ENCODE data around the gene TSPAN15.

Gene TSPAN15

DNA sequence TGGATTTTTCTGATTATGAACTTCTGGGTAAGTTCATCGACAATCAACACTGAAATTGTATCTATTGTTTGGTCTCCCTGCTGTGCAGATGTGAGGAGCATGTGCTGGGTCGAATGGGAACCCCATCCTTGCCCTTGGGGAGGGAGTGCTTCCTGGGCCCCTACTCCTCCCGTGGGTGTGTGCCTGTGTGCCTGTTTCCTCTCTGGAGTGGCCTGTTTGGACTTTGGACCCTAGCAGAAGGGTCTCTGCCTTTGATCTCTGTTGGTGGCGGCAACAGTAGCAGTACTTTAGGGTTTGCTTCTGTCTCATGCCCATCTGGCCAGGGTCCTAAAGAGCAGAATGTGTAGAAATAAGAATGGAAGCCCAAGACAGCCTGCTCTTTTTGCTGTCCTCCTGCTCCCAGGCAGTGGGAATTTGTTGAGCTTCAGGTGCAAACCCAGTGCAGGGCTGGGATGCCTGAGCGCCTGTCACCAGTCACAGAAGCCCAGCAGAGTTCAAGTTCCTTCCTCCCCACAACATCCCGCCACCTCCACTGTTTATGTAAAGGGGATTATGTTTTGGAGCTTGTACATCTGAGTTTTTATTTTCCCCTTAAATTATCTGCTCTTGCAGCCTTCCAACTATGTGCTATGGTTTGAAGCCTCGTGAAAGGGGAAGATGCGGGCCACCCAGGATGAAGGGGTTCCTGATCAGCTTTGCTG is 33.1 kb upstream of the TSPAN15 start:
- no peak for DNase-seq

DNA sequence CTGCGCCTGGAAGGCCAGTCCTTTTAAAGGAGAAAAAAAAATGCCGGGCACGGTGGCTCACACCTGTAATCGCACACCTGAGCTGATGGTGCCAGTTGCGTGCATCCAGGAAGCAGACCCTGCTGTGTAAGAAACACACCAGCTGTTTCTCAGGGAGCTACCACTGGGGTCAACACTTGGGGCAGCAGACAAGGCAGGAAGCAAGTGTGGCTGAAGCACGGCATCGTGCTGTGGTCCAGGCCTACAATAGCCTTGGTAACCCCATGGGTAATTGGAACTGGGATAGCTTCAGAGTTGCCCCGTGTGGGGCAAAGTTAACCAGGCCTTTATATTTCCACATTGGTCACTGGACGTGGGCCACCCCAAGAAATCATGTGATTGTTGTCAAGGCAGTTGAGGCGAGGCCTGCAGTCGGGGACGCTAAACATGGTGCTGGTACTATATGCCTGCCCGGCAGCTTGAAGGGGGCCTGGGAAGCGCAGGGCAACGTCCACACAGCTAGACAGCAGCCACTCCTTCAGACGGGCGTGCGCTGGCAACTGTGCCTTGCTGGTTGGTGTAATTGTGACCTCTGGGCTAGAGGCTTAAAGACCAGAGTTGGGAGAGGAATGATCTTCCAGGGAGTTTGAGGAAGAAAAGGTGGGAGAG is 32.0 kb upstream of the TSPAN15 start:
- no peak for DNase-seq

DNA sequence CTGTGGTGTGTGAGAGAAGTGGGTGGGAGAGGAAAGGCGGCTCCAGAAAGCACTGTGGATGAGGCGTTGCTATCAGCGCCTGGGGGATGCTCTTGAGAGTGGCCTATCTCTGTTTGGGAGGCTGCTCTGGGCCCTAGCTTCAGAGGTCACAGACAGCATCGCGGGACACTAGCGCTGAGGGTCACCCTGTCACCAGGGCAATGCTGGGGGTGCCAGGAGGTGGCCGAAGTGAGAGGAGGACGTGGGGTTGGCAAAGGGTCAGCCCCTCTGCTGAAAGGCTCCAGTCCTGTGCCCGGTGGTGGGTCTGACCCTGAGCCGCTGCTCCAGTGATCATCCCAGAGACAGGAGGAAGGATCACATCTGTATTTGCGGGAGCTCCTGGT is 31.5 kb upstream of the TSPAN15 start:
- no peak for DNase-seq

DNA sequence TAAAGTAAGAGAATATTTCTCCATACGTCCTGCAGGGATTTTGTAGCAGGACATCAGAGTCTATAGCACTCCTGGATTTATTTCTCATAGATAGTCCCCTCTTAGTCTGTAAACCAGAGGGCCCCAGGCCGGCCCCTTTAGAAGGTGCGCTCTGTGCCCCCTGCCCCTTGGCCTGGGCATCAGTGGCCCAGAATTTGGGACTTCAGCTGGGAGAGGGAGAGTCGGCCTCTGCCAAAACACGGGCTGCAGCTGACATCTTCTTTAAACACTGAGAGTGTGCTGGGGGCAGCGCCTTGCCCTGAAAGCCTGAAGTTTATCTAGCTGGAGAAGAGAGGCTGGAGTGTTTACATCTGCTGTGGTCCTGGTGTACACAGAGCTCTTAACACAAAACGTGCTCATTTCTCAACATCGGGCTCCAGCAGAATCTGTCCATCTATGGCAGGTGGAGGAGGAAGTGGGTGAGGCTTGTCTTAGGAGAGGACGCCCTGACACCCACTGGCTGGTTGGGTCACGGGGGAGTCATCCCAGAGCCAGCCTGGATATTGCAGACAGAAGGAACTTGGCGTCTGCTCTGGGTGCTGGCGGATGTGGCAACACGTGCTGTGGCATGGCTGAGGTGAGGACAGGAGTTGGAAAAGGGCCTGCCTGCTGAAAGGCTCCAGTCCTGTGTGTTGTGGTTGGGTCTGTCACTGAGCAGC is 29.5 kb upstream of the TSPAN15 start:
- no peak for DNase-seq

DNA sequence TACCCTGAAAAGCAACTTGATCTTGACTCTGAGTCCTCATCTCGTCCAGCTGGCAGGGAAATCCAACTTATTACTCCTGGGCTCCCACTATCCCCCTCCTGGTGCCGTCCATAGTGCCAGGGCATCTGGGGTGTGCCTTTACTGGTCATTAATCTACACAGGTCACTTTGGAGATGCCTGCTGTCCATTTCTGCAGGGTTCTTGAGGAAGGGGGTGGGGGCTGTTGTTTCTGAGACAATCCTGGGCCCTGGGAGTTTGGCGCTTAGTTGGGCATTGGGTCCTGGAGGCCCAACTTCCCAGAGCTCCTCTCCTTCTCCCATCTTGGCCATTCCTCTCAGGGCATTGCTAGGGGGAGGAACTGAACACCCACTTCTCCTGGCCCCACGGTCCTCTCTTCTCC is 28.6 kb upstream of the TSPAN15 start:
- DNase-seq: no peak

DNA sequence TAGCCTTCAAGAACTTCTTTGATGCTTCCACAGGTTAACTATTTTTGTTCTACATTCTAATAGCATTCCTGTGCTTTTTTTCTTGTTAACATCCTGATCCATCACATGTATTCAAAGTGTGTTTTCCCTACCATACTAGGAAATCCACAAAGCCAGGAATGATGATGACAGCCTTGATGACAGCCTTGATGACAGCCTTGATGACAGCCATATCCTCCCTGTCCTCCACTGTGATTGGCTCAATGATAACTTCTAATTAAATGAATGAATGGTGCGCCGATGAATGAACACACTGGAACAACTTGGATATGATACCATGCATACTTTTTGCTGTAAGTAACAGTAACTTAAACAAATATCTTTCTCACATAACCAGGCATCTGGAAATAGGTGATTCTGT is 26.2 kb upstream of the TSPAN15 start:
- no peak for DNase-seq

DNA sequence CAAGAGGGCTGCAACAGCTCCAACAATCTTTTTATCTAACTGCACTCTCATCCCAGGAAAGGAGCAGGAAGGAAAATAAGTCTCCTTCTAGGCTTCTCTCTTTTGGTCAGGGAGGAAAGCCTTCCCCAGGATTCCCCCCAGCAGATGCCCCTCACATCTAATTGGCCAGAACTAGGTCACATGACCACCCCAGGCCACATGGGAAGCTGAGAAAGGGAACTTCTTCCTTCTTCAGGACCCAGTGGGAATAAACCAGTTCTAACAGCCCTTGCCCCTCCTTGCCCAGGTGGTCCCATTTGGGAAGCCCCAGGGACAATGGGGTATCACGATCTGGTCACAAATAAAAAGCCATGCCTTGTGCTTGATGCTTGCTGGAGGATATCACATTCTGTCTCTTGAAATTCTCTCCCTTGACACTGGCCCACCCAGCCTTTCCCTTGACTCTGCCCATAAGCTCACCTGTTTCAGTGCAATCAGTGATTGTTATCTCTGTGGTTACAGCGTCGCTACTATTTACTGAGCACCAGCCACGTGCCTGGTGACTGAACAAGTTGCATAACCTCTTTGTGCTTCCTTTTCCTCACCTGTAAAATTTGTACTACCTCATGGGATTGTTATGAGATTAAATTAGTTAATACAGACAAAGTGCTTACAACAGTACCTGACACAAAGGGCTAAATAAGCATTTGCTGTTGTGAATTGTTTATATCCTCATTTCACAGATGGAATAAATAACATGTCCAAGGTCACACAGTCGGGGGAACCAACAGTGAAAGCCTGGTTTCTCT is 25.6 kb upstream of the TSPAN15 start:
- no peak for DNase-seq

DNA sequence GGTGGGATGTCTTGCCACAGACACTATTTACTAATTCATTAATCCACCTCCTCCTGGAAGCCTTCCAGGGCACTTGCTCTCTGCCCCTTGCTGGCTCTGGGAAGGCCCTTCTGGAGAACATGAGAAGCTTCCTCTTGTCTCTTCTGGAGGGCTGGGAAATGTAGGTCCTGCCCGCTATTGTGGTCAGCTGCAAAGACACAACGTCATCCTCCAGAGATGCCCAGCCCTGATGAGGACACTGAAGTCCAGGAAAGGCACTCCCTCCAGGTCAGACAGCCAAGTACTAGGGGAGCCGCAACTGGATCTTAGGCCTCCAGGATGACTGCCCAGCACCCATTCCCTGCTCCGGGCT is 24.9 kb upstream of the TSPAN15 start:
- no peak for DNase-seq

DNA sequence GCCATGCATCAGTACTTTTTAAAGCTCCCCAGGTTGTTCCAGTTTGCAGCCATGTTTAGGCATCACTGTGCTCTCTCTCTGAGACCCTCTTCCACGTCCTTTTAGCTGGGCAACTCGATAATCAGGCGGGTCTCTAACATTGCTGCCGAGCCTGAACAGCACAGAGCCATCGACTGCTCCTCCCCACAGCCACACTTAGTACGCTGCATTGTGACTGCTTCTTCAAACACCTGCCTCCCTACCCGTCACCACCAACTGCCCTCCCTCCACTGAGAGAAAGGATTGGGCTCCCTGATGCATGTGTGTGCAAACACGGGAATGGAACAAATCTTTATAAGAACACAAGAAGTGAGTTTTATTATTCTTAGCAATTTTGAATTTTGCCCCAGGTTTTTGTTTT is 23.1 kb upstream of the TSPAN15 start:
- DNase-seq: no peak

DNA sequence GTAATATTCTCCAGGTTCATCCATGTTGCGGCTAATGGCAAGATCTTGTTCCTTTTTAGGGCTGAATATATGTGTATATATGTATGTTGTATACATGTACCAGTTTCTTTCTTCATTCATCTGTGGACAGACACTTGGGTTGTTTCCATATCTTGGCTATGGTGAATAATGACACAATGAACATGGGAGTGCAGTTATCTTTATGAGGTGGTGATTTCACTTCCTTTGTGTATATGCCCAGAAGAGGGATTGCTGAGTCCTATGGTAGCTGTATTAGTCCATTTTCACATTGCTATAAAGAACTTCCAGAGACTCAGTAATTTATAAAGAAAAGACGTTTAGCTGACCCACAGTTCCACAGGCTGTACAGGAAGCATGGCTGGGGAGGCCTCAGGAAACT is 17.1 kb upstream of the TSPAN15 start:
- no peak for DNase-seq

DNA sequence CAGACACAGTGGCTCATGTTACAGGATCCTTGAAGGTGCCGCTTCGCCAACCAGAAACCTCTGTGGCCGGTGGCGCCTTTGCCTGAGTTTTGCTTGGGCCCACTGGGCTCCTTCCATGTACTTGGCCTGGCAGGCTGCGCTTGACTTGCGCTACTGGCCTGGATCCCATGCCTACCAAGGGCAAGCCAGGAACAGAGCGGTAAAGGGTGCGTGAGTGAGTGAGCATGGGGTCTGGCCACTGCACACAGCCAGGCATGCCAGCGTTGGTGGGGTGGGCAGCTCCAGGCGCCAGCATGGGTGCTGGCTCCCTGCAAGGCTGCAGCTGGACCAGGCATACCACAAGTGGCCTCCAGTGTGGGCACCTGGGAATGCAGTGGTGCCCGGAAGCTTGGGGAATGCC is 16.3 kb upstream of the TSPAN15 start:
- DNase-seq: no peak

DNA sequence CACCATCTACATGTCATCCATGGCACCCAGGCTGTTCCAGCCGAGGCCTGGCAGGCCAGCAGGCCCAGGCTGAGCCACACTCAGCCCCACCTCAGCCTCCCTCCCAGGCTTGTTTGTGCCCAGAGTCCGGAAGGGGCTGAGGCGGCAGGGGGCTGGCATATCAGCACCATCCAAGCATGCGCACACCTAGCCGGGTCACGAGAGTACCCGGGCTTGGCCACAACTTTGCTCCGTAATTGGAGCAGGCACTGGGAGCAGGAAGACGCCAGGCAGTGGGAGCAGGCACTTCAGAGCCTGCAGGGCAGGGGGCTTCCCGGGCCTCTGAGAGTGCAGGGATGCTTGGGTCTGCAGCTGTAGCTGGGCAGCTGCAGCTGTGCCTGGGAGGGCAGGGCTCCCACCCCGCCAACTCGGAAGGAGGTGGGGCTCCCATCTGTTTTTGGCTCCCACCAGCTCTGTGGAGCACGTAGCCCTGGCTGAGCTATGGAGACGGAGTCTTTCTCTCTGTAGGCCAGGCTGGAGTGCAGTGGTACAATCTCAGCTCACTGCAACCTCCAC is 15.2 kb upstream of the TSPAN15 start:
- DNase-seq: no peak

DNA sequence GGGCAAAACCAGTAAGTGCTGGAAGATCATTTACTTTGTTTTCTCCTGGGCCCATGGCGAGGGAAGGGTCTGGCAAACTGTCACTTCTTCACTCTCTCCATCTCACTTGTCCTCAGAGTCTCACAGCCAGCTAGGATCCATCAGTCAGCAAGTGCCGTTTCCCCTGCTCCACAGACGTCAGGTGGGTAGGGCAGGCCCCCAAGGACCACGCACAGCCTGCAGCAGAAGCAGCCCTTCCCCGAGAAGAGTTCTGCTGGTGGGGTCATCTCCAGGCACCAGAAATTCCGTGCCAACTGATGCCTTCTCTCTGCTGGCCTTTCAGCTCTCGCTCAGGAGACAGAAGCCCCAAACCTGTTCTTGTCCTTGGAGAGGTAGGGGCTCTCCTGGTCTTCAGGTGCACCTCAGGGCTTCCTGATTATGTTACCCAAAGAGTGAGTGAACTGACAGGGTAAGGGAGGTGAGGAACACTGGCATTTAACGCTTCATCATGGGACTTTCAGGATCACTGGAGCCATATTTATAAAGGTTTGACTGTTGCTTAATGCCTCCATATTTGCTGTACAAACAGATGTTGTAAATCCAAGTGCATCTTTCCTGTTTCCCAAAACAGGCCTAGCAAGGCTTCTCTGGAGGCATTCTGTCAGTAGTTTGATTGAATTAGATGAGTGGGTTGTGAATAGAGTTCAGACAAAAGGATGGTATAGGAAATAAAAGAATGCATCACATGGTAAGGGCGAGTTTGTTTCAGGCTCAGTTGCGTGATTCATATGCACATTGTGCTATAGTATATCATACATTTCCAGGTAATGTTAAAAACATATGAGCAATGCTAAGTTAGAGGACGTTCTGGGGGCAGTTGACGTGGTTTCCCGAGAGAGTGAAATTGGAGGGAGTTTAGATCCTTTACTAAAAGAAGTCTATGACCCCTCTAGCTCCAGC is 13.7 kb upstream of the TSPAN15 start:
- no peak for DNase-seq

DNA sequence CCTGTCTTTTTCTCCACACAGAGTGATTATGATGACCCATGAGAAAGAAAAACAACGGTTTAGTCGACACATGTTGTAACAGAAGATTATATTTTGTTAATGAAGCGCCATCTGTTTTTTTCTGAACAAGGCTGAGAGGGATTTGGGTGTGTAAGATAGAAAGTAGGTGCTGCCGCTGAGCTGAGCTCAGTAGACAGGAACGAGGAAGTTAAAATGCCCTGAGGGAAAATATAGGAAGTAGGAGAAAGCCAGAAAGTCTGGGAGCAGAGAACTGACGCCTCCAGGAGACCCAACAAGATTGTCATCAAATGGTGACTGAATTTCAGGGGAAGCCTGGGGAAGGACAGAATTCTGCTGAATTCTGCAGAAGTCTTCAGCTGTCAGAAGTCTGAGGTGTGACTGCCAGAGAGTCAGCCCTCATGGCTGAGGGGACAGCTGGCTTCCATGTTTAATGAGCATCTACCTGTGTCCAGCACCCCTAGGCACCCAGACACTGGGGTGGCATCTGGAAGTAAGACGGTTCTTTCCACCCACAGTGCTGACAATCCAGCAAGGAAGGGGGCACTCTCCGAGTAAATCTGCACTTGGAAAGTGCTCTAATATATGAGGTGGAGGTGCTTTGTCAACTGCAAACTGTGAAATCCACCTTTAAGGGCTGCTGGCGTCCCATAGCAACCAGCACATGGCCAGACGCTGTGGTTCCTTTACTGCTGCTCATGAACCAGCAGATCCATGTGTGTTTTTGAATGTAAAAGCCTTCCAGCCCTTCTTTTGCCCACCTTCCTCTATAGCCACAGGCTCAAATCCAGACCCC is 12.5 kb upstream of the TSPAN15 start:
- DNase-seq: peak; percentile 77

DNA sequence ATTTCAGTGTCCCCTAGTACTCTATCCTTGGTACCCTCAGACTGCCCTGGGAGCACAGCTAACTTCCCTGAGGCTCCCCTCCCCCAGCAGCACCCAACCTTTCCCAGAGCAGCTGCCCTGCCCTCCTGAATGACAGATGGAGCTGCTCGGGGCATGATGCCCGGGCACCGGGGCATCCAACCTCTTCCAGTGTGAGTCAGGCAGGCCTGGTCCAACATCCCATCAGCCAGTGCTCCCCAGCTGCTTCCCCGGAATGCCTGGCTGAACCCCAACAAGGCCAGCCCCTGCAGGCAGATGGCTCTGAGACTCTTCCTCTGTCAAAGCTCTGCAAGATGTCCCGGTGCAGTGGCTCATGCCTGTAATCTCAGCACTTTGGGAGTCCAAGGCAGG is 11.9 kb upstream of the TSPAN15 start:
- DNase-seq: peak; percentile 85

DNA sequence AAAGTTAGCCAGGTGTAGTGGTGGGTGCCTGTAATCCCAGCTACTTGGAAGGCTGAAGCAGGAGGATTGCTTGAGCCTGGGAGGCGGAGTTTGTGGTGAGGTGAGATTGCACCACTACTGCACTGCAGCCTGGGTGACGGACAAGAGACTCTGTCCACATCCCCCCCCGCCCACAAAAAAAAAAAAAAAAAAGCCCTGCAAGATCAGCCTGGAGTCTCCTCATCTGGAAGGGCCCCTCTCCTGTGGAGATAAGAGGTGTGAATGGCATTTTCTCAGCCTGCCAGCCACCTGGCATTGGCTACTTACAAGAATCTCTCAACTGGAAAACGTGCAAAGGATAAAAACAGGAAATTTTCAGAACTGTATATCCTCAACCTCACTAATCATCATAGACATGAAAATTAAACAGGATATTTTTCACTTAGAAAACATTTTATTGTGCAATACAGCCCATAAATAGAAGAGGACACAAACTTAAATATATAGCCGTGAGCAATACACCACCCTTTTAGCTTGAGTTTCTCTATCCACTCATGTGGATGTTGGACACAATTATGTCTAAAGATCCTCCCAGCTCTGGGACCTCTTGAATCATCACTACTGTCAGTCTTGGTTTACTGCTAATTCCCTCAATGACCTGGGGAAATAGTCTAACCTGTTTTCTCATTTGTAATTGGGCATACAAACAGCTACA is 11.3 kb upstream of the TSPAN15 start:
- DNase-seq: no peak

DNA sequence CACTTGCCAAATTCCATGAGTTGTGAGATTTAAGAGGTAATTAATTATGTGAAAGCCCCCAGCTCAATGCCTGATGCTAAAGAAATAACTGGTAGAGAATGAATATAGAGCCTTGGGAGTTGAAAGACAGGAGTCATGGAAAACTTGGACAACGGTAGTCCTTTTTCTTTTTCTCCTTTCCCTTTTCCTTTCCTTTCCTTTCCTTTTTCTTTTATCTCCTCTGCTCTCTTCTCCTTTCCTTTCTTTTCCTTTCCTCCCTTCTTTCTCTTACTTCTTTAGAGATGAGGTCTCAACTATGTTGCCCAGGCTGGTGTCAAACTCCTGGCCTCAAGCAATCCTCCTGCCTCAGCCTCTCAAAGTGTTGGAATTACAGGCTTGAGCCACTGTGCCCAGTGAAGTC is 7.9 kb upstream of the TSPAN15 start:
- DNase-seq: no peak

DNA sequence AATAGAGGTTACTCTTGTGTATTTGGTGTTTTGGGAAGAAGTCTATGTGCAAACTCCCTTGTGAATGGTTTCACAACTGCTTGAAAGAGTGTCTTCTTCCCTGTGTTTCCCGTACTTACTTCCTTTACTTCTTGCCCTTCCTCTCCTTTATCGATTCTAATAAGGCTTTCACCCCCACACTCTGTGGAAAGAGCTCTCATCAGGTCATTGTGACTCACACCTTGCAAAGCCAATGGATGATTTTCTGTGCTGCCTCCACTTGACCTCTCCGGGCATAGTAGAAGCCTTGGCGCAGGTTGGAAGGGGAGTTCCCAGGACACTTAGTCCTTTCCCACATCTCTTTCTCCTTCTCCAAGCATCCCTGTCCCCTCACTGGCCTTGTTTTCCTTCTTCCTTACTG is 6.2 kb upstream of the TSPAN15 start:
- no peak for DNase-seq

DNA sequence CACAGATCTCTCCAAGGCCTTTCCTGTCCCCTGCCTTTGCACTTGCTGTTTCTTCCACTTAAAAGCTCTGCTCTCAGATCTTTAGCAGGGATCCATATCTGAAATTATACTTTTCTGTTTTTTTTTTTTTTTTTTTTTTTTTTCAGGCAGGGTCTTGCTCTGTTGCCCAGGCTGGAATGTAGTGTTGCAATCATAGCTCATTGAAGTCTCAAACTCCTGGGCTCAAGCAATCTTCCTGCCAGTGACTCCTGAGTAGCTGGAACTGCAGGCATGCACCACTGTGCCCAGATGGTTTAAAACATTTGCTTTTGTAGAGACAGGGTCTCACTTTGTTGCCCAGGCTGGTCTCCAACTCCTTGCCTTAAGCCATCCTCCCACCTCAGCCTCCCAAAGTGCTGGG is 5.0 kb upstream of the TSPAN15 start:
- no peak for DNase-seq

DNA sequence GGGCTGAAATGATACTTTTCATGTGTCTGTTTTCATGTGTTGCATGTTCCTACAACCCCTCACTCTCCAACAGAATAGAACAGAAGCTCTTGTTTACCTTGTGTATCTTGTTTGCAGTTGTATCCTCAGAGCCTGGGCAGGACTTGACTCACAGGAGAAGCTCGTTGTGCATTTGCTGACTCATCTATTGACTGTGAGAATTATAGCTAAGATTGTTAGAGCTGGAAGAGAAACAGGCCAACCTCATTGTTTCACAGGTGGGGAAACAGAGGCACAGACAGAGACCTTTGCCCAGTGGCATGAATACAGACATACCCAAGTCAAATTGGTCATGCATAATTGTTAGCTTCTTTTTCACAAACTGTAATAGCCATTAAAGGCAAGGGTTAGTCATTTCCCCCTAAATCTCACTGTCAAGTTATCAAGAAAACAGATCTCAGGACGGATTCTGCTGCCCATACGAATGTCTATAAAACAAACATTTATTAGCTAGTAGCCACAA is 4.6 kb upstream of the TSPAN15 start:
- DNase-seq: no peak

DNA sequence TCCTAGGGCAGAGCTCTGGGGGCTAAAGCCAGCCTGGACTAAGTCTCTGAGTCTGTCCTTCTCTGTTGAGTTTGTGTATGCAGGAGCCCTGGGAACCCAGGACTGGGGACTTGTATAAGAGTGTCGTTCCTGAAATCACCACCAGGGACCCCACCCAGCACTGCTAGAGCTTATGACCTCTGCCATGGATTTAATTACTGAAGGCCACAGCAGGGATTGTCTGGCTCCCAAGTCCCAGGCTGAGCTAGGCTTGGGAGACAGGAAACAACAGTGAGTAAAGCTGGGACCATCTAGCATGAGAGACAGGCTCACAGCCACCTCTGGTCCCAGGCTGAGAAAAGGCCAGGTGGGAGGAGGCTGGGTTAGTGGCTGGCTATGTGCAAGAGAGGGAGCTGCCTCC is 1.4 kb upstream of the TSPAN15 start:
- peak; percentile 46 for DNase-seq
